GM19452 (cell line): ENCODE results near the gene SP1.
A peak's percentile ranks its signal among the peaks of the same experiment; 100 is the strongest.
"Not testable (repeated sequence)": the region's sequence is repeated elsewhere in the genome, so short reads cannot be mapped to it uniquely, and the experiment has no call there.

Source experiments
- ATAC-seq: cut with Tn5 transposase; IDR thresholded peaks from one replicate; pipeline ENCODE4 v1.9.1; 2021; ENCODE audit not compliant: unreplicated experiment

The SP1 gene

DNA sequence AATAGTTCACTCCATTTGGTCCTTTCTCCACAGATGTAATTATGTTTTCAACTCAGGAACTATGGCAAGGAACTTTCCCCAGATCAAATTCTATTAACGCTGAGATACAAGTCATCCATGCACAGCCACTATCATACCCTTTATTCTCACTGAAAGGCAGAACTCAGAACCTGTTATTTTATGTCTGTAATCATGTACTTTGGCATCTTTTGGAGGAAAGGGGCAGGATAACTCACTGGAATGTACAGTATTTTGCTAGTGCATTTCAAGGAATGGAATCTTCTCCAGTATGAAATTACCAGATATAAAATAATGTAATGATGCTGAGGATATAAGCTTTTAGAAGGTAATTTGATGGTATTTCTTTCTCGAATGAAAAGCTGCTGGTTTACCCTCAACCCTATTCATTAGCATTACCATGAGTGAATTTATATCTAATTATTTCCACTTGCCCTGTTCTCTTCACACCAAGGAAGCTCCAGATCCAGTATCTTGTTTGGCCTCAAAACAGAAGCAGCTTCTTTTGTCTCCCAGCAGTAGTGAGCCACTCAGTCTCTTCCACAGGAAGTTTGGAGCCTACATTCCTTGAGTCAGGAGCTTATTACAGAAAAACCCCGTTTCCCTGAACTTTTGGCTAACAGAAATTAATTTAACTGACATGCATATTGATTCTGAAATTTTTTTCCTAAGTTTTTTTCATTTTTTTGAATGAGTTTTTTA, 33.7 kb downstream of the SP1 start:
- no peak for ATAC-seq

DNA sequence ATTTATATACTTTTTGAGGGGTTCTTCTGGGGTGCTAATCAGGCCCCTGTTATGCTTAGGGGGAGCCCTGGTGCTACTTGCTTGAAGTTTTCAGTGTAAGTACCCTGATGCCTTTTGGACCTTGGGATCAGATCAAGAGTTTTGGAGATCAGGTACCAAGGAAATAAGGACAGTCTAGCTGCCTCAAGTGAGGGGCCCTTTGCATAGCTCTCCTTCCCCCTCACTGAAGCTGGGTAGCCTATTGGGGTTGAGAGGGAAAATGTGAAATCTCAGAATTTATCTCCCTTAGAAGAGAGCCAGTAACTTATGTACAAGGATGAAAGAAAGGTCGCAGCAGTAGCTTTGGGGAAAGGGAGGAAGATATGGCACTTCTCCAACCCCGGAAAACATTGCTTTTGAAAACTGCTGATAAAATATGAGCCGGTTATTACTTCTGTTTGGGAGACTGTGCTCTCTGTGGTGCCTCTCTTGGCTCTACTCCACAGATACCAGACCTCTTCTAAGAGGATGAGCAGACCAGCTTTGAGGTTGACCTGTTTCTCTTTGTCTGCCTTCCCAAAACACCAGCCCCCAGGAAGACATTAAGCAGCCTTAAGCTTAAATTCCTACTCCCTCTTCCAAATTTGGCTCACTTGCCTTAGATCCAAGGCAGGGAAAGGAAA, 34.9 kb downstream of the SP1 start:
- ATAC-seq: no peak

DNA sequence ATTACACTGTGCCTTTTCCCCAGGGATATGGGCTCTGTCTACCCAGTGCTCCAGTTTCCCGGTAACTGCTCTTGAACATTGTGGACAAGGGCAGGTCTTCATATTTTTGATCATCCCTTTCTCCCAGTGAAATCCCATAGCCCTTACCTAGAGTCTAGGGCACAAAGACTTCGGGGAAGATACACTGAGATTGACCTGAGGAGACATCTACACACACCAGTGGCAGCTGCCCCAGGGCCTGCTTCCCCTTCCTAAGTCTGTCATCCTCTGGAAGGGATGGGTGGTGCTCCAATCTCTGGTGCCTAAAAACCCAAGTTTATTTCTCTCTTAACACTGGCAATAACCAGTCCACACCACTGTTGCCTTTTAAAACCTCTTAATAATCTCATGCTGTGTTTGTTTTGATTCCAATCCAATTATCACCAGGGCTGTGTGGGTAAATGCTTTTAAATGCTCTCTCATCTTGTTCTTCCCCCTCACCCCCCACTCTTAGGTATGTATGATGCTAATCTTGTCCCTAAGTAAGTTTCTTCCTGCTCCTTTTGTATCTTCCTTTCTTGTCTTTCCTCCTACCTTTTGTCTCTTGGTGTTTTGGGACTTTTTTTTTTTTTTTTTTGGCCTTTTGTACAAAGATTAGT, 35.9 kb downstream of the SP1 start:
- not testable (repeated sequence) for ATAC-seq

DNA sequence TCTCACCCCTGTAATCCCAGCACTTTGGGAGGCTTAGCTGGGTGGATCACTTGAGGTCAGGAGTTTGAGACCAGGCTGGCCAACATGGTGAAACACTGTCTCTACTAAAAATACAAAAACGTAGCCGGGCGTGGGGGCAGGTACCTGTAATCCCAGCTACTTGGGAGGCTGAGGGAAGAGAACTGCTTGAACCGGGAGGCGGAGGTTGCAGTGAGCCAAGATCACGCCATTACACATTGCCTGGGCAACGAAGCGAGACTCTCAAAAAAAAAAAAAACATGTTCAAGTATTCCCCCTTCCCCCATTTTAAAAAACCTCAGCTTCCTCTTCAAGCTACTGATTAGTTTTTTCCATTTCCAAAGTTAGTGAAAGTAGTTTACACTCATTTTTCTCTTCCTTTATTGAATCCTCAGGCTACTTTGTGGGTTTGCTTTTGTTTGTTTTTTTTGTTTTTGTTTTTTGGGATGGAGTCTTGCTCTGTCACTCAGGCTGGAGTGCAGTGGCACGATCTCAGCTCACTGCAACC, 37.4 kb downstream of the SP1 start:
- not testable (repeated sequence) for ATAC-seq

DNA sequence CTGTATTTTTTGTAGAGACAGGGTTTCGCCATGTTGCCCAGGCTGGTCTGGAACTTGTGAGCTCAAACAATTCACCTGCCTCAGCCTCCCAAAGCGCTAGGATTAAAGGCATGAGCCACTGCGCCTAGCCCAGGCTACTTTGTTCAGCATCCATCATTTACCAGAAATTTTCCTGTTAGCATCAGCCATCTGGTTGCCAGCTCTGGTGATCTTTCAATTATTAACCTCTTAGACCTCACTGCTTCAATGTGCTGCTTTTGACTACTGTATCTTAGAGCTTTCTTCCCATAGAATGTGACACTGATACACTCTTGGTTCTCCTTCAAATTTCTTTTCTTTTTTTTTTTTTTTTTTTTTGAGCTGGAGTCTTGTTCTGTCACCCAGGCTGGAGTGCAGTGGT, 38.2 kb downstream of the SP1 start:
- ATAC-seq: no peak

DNA sequence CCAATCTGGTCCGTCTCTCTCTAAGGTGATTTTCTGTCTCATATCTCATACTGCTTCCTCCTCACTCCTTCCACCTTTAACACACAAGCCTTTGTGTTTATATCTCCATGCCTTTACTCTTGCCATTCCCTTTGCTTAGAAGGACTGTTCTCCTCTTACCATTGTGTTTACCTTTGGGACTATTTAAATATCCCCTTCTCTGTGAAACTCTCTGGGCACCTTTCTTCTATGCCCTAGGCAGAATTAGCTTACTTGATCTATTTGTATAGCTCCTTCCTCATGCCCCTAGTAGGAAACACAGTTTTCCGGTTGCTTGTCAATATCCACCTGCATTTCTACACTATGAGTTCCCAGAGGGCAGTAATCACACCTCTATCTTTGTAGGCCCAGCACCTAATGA, 39.8 kb downstream of the SP1 start:
- no peak for ATAC-seq

DNA sequence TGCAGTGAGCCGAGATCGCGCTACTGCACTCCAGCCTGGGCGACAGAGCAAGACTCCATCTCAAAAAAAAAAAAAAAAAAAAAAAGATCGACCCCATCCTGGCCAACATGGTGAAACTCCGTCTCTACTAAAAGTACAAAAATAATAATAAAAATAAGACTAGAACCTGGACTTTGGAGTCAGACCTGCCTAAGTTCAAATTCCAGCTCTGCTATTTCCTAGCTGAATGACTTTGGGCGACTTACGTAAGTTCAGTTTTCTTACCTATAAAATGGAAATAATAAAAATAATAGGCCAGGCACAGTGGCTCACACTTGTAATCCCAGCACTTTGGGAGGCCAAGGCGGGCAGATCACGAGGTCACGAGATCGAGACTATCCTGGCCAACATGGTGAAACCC, 42.3 kb downstream of the SP1 start:
- ATAC-seq: not testable (repeated sequence)

DNA sequence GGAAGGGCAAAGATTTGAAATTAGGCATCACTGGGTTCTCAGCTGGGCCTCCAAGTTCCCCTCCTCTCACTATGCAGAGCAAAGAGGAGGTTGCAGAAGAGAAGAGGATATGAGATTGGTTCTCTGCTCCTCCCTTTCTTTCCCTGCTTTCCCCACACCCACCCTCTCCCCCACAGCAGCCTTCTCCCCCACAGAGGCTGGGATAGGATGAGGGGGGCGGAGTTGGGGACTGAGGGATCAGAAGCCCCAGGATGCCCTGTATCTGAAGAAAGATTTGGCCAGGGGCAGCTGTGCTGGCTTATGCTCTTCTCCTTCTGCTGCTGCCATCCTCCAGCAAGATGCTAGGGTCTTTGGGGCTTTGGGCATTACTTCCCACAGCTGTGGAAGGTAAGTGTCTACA, 43.6 kb downstream of the SP1 start, which contains the start of gene AMHR2:
Gene AMHR2, plus strand, starts transcription at position 259 of the 400 bp plus-strand sequence. Its CDS starts 80 bp downstream, at position 339.
- no peak for ATAC-seq

DNA sequence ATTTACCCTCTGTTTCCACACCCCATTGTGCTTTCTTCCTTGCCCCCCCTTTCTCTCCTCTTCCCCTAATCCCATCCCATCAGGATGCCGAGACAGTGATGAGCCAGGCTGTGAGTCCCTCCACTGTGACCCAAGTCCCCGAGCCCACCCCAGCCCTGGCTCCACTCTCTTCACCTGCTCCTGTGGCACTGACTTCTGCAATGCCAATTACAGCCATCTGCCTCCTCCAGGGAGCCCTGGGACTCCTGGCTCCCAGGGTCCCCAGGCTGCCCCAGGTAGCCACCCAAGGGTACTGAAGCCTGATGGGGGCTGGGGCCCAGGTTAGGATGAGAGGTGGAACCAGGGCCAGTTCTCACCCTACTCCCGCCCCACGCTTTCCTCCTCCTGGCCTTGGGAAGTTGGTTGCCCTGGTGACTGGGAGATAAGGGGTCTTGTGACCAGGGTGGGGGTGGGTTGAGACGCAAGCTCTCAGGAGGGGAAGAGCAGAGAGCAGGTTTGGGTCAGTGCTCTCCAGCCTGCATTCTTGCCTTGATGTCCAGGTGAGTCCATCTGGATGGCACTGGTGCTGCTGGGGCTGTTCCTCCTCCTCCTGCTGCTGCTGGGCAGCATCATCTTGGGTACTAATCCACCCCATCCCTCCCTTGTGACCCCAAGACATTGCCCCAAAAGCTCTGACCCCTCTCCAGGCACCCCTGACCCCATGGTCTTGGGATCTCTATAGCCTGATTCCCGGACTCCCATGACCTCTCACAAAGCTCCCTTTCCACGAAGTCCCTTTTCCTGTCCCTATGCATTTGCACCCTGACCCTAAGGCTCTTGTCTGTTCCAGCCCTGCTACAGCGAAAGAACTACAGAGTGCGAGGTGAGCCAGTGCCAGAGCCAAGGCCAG, 44.9 kb downstream of the SP1 start:
- ATAC-seq: no peak

DNA sequence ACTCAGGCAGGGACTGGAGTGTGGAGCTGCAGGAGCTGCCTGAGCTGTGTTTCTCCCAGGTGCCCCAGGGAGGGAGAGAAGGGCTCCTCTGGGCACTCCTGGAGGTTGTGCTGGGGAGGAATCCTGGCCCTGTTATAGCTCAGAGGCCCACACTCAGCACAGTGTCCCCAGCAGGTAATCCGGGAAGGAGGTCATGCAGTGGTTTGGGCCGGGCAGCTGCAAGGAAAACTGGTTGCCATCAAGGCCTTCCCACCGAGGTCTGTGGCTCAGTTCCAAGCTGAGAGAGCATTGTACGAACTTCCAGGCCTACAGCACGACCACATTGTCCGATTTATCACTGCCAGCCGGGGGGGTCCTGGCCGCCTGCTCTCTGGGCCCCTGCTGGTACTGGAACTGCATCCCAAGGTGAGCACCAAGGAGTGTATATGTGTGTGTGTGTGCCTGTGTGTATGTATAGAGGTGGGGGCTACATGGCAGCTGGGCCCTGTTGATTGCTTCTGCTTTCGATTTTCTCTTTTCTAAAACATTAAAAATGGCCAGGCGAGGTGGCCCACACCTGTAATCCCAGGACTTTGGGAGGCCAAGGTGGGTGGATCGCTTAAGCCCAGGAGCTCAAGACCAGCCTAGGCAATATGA, 45.7 kb downstream of the SP1 start:
- no peak for ATAC-seq

DNA sequence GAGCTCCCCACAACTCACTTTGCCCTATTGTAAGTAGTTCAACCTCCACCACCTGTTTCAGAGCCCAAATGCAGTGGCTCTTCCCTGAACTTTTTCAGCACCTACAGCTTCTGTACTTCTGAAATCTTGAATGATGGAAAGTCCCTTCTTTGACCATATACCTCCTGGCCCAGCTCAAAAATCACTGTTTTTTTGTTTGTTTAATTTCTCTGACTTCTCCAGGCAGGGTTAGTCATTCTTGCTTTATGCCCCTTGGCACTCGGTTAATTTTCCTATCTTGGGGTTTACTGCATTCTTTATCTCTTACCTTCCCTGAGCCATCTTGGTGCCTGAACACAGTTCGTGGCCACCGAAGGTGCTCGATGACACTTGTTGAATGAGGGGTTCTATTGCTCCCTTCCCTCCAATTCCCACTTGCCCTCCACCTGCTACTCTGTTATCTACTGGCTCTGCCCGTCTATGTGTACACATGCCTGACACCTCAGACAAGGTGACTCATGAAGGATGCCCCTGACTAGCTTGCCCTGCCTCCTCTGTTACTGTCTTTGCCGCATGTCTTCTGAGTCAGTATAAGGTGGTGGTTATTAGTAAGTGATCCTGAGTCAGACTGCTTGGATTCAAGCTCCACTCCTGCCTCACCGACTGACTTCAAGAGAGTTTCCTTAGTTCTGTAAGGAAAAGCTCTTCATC, 48.1 kb downstream of the SP1 start:
- ATAC-seq: no peak

DNA sequence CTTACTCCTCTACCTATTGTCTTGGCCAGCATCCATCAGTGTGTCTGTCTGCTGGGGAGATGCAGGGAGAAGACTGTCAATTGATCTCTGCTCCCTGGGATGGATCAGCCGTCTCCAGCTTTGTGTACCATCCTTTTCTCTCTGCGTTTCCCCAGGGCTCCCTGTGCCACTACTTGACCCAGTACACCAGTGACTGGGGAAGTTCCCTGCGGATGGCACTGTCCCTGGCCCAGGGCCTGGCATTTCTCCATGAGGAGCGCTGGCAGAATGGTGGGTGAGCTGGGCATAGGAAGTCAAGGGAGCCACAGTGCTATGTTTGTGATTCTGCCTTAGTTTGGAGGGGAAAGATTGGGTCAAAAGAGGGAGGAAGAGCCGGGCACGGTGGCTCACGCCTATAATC, 48.8 kb downstream of the SP1 start:
- no peak for ATAC-seq

DNA sequence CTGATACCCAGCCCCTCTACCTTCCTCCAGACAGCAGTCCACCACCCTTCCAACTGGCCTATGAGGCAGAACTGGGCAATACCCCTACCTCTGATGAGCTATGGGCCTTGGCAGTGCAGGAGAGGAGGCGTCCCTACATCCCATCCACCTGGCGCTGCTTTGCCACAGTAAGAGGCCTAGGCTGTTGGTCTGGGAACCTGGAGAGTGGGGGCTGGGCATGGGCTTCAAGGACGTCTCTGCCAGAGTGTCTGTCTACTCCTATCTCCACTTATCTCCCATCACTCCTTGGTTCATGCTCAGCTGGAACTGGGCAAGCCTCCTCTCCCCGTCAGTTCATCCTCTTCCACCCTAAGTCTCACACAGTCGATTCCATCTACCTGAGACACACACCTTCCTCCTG, 50.1 kb downstream of the SP1 start:
- ATAC-seq: no peak

DNA sequence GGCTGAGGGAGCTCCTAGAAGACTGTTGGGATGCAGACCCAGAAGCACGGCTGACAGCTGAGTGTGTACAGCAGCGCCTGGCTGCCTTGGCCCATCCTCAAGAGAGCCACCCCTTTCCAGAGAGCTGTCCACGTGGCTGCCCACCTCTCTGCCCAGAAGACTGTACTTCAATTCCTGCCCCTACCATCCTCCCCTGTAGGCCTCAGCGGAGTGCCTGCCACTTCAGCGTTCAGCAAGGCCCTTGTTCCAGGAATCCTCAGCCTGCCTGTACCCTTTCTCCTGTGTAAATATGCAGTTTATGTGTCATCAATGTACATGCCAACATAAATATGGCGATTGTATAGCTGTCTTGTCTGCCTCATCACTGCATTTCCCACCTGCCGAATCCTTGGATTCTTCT, 51.2 kb downstream of the SP1 start:
- no peak for ATAC-seq

DNA sequence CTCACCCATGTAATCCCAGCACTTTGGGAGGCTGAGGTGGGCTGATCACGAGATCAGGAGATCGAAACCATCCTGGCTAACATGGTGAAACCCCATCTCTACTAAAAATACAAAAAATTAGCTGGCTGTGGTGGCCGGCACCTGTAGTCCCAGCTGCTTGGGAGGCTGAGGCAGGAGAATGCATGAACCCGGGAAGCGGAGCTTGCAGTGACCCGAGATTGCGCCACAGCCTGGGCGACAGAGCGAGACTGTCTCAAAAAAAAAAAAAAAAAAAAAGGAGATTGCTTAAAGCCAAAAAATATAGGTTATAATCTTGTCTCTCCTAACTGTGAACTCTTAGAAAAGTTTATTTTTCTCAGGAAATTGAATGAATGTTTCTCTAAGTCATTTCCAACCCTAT, 55.4 kb downstream of the SP1 start:
- not testable (repeated sequence) for ATAC-seq

DNA sequence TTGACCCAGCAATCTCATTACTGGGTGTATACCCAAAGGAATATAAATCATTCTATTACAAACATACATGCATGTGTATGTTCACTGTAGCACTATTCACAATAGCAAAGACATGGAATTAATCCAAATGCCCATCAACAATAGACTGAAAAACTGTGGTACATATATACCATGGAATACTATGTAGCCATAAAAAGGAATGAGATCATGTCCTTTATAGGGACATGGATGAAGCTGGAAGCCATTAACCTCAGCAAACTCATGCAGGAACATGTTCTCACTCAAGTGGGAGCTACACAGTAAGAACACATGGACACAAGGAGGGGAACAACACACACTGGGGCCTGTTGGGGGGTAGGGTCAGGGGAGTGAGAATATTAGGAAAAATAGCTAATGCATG, 59.6 kb downstream of the SP1 start:
- not testable (repeated sequence) for ATAC-seq

DNA sequence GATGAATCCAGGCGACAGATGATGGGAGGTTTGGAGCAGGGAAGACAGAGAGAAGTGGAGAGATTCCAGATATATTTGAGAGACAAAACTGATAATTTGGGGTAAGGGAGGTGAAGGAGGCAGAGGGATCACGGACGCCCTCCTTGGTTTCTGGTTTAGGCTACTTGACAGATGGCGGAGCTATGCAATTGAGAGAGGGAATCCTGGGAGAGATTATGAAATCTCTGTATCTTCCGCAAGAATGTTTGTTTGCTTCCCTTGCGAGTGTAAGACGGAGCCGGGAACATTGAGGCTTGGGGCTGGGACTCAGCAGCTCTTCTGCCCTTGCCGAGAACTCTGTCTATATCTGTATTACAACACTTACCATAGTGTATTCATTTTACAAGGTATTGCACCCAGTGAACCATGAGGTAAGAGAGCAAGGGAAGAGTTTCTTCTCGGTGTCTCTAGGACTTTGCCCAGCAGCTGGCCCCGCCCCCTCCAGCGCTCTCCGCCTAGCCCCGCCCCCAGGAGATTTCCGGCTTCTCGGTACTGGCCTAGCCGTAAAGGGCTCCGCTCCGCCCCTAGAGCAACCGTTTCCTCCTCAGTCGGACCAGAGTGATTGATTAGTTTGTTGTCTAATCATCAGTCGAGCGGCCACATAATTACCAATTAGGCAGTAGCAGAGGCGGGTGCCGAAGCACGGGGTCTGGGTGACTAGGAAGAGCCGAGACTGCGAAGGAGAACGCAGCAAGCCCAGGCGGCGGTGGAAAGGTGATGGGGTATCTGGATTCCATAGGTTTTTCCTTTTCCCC, 61.3 kb downstream of the SP1 start, which contains the start of gene PRR13:
Gene PRR13, plus strand, starts transcription at position 695 of the 794 bp plus-strand sequence. CDS start 981 bp downstream, outside the sequence.
- peak; percentile 99 for ATAC-seq

DNA sequence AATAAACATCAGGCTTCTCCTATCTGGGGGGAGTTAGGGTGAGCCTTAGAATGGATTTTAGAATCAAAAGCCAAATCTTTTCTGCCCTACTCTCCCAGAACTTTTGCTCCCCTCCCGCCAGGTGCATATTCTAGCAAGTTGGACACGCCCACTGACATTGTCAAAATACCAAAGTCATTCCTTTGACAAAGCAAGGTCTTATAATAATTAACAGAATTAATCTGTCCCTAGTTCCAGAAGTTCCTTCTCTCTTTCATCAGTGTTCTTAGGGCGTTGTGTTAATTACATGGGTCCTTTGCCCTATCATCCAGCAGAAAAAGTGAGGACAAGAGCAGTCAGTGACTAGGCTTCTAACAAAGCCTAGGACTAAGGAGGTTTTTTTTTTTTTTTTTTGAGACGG, 64.0 kb downstream of the SP1 start:
- no peak for ATAC-seq
